CD4-positive, alpha-beta T cell treated with Interleukin-6 at 100 ng/mL for 8 hours (primary cell): ENCODE results near the gene CD38.
"Not testable (repeated sequence)": the region's sequence is repeated elsewhere in the genome, so short reads cannot be mapped to it uniquely, and the experiment has no call there.

Source experiments
- DNase-seq: peaks from one replicate; pipeline ENCODE4 v3.0.0-alpha.2; 2020; ENCODE audit warnings: mixed read lengths, low spot score

Gene CD38

GRCh38 chr4:15762460-15762859 is 15.7 kb upstream of the CD38 start:
- not testable (repeated sequence) for DNase-seq

- peak; percentile 14 for DNase-seq
These were observed 12.7 kb upstream of the CD38 start for GRCh38 chr4:15765391-15765790.

GRCh38 chr4:15765910-15766697 is 12.0 kb upstream of the CD38 start:
- peak; percentile 61 for DNase-seq

- DNase-seq: no peak
These were observed 11.3 kb upstream of the CD38 start for GRCh38 chr4:15766821-15767220.

GRCh38 chr4:15769202-15769601 is 8.9 kb upstream of the CD38 start:
- DNase-seq: no peak

- DNase-seq: no peak
These were observed 6.7 kb upstream of the CD38 start for GRCh38 chr4:15771216-15772058.

GRCh38 chr4:15774020-15774420 is 4.1 kb upstream of the CD38 start:
- DNase-seq: no peak

GRCh38 chr4:15776871-15777648 is 1.1 kb upstream of the CD38 start:
- no peak for DNase-seq

- no peak for DNase-seq
These were observed 335 bp upstream of the CD38 start for GRCh38 chr4:15777697-15778288.

GRCh38 chr4:15779306-15779705 is 1.2 kb downstream of the CD38 start:
- no peak for DNase-seq

- no peak for DNase-seq
These were observed 1.7 kb downstream of the CD38 start for GRCh38 chr4:15779809-15780208.

GRCh38 chr4:15781427-15782095 is 3.4 kb downstream of the CD38 start:
- DNase-seq: no peak

GRCh38 chr4:15783676-15784075 is 5.5 kb downstream of the CD38 start:
- no peak for DNase-seq

- DNase-seq: no peak
These were observed 7.0 kb downstream of the CD38 start for GRCh38 chr4:15784959-15785634.

GRCh38 chr4:15786743-15787142 is 8.6 kb downstream of the CD38 start:
- no peak for DNase-seq

- DNase-seq: no peak
These were observed 14.8 kb downstream of the CD38 start for GRCh38 chr4:15792974-15793373.

- DNase-seq: no peak
These were observed 15.6 kb downstream of the CD38 start for GRCh38 chr4:15793506-15794363.

- no peak for DNase-seq
These were observed 16.3 kb downstream of the CD38 start for GRCh38 chr4:15794426-15794825.

GRCh38 chr4:15794905-15795304 is 16.8 kb downstream of the CD38 start:
- DNase-seq: no peak

- no peak for DNase-seq
These were observed 19.2 kb downstream of the CD38 start for GRCh38 chr4:15797320-15797719.
